Measurements from ENCODE around the gene PNPLA6.
A peak's percentile ranks its signal among the peaks of the same experiment; 100 is the strongest.

Gene PNPLA6

GRCh38 chr19:7505288-7505681 is 30.2 kb upstream of the PNPLA6 start:
- H3K27ac ChIP-seq: no peak overlapping the region
- H3K9ac ChIP-seq: peak overlapping the region; percentile 2; the same call in 1 of the 2 replicates
- H3K79me2 ChIP-seq (ENCODE audit: insufficient read depth, low read depth): no peaks in the 10 kb centered on the region
- H3K4me3 ChIP-seq (IDR thresholded peaks at IDR 0.05; ENCODE audit: insufficient read depth, low read depth, low read length): no peak overlapping the region
- no peaks in the 10 kb centered on the region for H3K36me3 ChIP-seq (ENCODE audit: insufficient read depth)
- peak overlapping the region; percentile 90 for H2AFZ ChIP-seq (ENCODE audit: low read depth)
- H3K4me2 ChIP-seq: peak overlapping the region; percentile 51
- peaks cover 13% of the 10 kb centered on the region; the same call in 1 of the 2 replicates for H3K27me3 ChIP-seq (ENCODE audit: insufficient read depth, low read depth)
- H4K20me1 ChIP-seq (ENCODE audit: insufficient read depth): no peaks in the 10 kb centered on the region
- no peak for TF ChIP-seq CTCF (conservative IDR thresholded peaks at IDR 0.05; ENCODE audit: low read depth, low read length)
- peaks cover 24% of the 10 kb centered on the region for H3K4me1 ChIP-seq (ENCODE audit: low read depth, poor library complexity, severe bottlenecking)

- Histone ChIP-seq H3K4me3 (IDR thresholded peaks at IDR 0.05; ENCODE audit: insufficient read depth, low read depth, low read length) (no peak overlapping the region), H2AFZ (ENCODE audit: low read depth) (peak overlapping the region; percentile 90), H3K9ac (peak overlapping the region; percentile 2; the same call in 1 of the 2 replicates), H3K27me3 (ENCODE audit: insufficient read depth, low read depth) (peaks cover 18% of the 10 kb centered on the region; the same call in 1 of the 2 replicates), H3K27ac (no peak overlapping the region), H4K20me1 (ENCODE audit: insufficient read depth) (no peaks in the 10 kb centered on the region), H3K36me3 (ENCODE audit: insufficient read depth) (no peaks in the 10 kb centered on the region), H3K4me2 (peak overlapping the region; percentile 51), H3K79me2 (ENCODE audit: insufficient read depth, low read depth) (no peaks in the 10 kb centered on the region), H3K4me1 (ENCODE audit: low read depth, poor library complexity, severe bottlenecking) (peaks cover 24% of the 10 kb centered on the region)
- no peak for TF ChIP-seq CTCF (conservative IDR thresholded peaks at IDR 0.05; ENCODE audit: low read depth, low read length)
Observed at GRCh38 chr19:7505682-7506384, 29.7 kb upstream of the PNPLA6 start.

- Histone ChIP-seq H3K27me3 (ENCODE audit: insufficient read depth, low read depth) (peaks cover 23% of the 10 kb centered on the region; the same call in 1 of the 2 replicates), H3K4me1 (ENCODE audit: low read depth, poor library complexity, severe bottlenecking) (peaks cover 24% of the 10 kb centered on the region), H3K36me3 (ENCODE audit: insufficient read depth) (no peaks in the 10 kb centered on the region), H3K27ac (no peak overlapping the region), H3K4me2 (peak overlapping the region; percentile 31; the same call in 1 of the 2 replicates), H2AFZ (ENCODE audit: low read depth) (peak overlapping the region; percentile 42; the same call in 1 of the 2 replicates), H3K79me2 (ENCODE audit: insufficient read depth, low read depth) (no peaks in the 10 kb centered on the region), H3K9ac (no peak overlapping the region), H4K20me1 (ENCODE audit: insufficient read depth) (no peaks in the 10 kb centered on the region), H3K4me3 (IDR thresholded peaks at IDR 0.05; ENCODE audit: insufficient read depth, low read depth, low read length) (no peak overlapping the region)
- TF ChIP-seq CTCF (conservative IDR thresholded peaks at IDR 0.05; ENCODE audit: low read depth, low read length): no peak
Observed at GRCh38 chr19:7506385-7507328, 28.9 kb upstream of the PNPLA6 start.

- Histone ChIP-seq H3K4me2 (no peak overlapping the region), H3K27ac (no peak overlapping the region)
- TF ChIP-seq CTCF (conservative IDR thresholded peaks at IDR 0.05; ENCODE audit: low read depth, low read length): no peak
Observed at GRCh38 chr19:7507884-7508283, 27.6 kb upstream of the PNPLA6 start.

More at GRCh38 chr19:7507884-7508283, 27.6 kb upstream of the PNPLA6 start:
- Histone ChIP-seq H3K9ac (no peak overlapping the region), H2AFZ (ENCODE audit: low read depth) (no peak overlapping the region), H4K20me1 (ENCODE audit: insufficient read depth) (no peaks in the 10 kb centered on the region), H3K4me3 (IDR thresholded peaks at IDR 0.05; ENCODE audit: insufficient read depth, low read depth, low read length) (no peak overlapping the region), H3K4me1 (ENCODE audit: low read depth, poor library complexity, severe bottlenecking) (peaks cover 24% of the 10 kb centered on the region), H3K79me2 (ENCODE audit: insufficient read depth, low read depth) (no peaks in the 10 kb centered on the region), H3K27me3 (ENCODE audit: insufficient read depth, low read depth) (peaks cover 28% of the 10 kb centered on the region; the same call in 1 of the 2 replicates), H3K36me3 (ENCODE audit: insufficient read depth) (no peaks in the 10 kb centered on the region)

All from KMS-11 (cell line).